SIG-M5 (cell line): ENCODE results near the gene GRIP1.

Source experiments
- DNase-seq: peaks from one replicate; lab custom pipeline; 2025; lab: John Stamatoyannopoulos, UW

The GRIP1 gene

DNA sequence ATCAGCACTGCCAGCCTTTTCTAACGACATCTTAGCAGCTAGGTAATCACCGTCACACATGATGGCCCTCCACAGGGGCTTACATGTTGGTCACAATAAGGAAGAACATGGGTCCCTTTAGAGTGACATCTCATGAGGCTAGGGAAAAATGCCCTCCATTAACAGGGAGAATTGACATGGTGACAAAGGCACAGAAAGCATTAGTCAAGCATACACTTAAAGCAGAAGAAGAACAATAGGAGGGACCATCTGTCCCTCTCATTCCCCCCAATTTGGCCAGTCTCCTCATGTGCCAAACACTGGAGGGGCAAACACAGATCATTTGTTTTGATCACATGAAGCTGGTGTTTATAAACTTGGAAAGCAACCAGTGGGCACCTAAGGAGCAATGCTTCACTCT is 78.0 kb downstream of the GRIP1 start:
- DNase-seq: no peak

DNA sequence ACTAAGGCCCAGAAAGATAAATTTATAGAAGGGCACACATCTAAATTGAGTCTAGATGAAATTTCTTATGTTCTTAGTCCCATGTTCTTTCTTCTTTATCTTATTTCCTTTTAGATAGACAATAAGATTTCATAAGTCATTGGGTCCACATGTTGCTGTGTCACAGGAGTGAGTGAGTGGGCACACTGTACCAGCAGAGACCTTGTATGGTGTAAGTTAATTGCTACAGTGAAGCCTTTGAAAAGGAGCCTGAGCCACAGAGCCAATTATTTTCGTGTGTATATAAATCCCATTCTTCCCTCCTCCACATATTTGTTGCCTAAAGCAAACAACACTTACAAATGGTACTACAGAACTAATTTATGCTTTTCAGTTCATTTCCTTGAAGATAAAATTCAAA is 79.1 kb downstream of the GRIP1 start:
- no peak for DNase-seq

DNA sequence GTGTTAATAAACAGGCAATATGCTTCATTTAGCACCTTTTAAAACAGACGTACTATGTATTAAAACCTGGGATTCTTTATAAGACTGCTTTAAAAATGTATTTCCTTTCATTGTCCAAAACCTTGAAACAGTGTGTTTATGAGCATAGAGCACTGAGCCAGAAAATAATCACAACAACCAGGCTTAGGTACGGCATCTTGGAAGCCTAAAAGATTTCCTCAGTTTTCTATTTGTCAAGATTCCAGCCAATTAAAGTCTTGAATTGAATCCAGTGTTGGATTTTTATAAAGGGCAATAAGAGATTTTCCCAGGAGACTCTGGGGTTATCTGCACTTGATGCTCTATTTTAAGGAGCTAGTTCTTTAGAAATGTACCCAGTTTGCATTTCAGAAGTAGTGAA is 80.3 kb downstream of the GRIP1 start:
- DNase-seq: no peak

DNA sequence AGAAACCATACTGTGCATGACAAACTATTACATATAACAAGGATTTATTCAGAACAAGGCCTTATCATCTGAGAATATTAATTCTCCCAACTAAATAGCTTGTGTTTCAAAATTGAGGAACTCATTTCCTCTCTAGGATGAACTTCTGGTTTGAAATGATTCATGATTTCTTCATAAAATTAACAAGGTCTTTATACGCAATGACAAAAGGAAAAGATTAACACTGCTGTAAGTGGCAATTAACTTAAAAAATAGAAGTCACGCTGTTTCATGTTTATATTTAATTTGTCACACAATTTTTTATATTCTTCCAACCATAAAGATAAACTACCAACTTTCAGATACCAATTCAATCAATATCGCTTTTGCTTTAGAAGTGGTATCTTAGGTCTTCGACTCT is 80.8 kb downstream of the GRIP1 start:
- DNase-seq: no peak

DNA sequence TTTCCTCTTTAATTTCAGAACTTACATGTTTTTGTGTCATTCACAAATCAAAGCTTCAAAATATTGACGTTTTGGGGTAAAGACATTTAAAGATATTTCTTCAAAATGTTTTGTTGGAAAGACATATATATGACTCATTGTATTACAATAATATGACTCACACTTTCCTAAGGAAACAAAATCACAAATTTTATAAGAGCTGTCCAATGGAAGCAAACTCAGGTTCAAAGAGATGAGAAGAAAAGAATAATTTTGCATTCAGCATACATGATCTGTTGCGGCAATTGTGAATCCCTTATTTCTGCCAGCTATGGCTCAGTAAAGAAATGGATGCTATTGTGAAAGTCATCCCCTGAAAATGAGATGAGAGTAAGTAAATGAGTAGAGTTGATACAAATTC is 82.7 kb downstream of the GRIP1 start:
- no peak for DNase-seq

DNA sequence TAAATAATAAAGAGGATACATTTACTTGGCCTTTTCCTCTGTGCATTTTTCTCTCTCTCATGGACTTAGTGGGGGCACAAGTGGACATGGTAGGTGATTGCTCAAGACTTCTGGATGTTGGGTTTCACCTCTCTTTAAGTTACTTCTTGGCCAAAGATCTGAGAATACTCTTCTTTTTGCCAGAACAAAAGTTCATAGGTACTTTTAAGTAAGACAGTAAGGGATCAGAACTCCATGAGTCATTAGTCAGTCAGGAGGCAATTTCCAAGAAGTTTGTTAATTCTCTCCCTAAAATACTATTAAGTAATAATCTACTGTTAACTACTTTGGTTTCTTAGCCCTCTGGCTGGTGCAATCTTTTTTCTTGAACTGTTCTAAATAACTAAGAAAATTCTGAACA is 84.2 kb downstream of the GRIP1 start:
- DNase-seq: no peak

DNA sequence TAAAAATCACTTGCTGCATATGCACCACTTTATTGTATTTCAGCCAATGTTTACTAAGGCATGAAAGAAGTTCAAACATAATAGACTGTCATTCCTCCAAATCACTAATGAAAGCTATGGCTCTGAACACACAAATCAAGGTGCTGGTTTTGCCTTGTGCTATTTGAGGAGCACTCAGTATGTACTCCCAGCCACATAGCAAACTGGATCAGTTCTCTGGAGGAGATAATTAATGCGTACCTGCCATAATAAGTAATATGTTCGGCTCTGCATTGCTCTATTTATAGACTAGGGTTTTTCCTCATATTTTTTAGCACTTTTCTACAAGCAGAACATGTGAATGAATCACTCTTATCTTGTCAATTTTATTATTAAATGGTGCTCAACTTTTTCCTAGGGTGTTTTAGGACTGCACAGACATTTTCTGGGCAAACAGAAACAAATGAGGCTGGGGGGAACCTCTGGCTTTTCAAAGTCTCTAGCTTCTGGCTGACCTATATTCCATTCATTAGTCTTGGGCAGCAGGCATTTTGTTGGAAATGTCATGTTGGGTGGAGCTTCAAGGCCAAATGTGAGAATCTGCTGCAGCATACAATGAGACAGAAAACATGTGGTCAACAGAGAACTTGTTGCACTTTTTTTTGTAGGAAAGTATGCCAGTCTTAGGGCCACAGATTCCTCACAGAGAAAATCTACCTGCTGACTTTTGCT is 88.4 kb downstream of the GRIP1 start:
- no peak for DNase-seq

DNA sequence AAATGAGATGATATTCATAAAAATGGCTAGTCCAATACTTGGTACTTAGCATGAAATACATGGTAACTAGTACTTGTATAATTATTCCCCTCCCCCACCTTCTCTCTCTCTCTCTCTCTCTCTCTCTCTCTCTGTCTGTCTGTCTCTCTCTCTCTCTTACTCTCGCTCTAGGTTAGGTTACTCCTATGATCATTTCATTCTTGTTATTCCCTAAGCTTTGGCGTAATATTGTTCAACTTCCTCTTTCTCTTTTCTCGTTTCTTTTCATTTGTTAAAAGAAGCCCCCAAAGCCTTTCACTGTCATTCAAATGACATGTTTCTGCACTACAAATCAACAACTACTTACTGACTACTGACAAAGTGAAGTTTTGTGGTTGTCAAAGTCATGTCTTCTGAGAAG is 89.8 kb downstream of the GRIP1 start:
- no peak for DNase-seq

DNA sequence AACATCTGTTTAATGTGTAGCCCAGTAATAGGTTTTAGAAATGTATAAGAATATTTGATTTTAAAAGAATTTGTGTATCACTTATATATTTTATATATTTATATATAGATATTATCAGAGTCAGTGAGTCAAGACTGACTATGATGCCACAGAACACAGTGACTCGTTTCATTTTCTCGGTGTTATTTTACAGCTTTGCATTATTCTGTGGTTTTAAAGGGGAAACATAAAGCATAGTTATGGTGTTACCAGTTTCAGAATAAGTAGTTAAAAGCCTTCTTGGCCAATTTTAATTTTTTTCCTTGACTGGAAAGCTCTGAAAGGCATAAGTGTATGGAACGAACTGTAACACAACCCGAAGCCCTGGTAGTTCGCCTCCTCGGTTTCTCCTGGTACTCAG is 91.0 kb downstream of the GRIP1 start:
- no peak for DNase-seq

DNA sequence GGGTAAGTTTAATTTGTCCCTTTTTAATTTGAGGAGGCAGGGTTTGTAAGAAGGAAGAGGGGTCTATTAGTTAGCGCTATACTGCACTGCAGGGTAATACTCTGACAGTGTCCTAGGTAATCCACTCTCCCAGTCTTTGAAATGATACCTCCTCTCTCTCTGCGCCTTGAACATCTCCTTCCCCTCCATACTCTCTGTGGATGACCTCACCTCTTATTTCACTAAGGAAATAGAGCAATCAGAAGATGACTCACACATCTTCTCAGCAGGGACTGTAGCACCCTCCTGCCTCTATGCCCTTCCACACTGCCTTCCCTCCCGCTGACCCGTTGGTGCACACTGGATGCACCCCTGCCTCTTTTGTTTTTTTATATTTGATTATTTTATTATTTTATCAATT is 94.2 kb downstream of the GRIP1 start:
- no peak for DNase-seq

DNA sequence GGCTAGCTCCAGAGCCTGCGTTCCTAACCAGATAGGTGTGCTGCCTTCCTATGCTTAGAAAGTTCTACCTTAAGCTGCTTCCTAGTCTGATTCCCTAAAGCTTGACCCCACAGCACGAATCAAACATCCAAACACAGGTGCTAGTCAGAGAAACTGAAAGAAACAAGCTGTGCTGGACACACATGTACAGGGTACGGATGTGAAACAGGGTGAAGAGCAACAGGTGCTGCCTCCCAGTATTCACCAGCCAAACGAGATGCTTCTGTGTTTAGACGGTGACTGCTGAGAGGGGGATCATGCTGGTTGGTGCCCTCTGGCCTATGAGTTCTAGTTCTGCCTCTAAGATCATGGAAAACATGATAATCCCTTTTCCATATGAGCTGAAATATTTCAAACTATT is 105.3 kb downstream of the GRIP1 start:
- no peak for DNase-seq

DNA sequence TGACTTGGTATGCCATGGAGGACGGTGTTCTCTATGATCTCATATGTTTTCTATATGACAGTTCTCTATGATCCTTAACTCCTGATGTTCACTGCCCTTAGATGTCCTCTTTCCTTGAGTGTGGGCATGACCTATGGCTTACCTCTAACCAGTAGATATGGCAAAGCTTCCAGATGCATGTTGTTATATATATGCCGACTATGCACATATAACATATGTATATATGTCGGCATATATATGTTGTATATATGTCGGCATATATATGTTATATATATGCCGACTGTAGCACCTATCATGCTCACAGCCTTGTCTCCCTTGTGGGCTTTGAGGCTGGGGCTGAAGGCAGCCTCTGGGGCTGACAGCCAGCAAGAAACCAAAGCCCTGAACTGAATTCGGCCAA is 106.0 kb downstream of the GRIP1 start:
- DNase-seq: no peak

DNA sequence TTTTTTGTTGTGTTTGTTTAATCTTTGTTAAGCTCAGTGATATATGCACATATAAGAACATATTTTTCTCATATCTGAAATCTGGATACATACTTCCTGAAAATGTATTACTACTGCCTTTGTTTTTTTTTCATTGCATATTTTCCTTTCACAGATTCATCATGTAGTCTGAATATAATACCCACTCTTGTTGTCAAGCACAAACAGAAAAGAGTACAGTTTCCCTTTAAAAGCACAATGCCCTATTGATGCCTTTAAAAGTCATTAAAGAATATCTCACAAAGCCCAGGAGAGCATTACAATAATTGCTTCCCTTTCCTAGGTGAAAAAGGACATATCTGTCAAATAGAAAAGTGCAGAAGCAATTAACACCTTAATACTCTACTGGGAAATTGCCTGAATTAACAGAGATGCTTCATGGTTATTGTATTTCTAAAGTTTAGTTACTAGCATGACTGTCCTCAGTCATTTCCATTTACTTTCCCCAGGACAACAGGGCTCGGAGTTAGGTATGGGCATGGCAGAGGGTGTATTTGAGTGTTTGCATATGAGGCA is 107.4 kb downstream of the GRIP1 start:
- no peak for DNase-seq

DNA sequence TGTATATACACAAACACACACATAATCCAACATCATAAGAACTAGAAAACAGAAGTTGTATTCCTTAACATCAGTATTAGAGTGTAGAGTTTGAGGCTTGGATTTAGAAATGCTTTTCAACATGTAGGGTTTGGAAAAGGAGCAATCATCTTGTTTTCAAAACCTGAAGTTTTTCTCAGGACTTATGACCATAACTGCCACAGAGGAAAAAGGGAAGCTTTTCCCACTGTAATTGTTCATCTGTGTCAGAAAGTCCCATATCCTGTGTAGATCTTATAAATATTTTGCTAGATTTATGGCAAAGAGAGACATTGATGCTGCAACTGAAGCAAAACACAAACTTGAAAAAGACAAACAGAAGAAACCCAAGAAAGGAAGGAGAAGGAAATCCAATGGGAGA is 115.7 kb downstream of the GRIP1 start:
- DNase-seq: no peak

DNA sequence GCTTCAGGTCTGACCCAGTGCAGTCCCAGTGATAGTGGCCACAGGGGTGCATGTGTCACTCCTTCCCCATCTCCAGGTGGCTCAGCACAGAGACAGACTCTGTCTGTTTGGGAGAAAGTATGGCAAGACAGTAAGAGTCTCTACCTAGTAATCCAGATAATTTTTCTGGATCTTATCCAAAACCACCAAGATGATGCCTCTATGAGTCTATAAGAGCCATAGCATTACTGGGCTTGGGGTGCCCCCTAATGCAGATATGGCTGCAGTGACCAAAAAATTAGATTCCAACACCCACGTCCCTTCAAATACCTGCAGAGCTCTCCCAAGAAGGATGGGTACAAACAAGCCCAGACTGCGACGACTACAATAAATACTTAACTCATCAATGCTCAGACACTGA is 123.8 kb downstream of the GRIP1 start:
- DNase-seq: no peak

DNA sequence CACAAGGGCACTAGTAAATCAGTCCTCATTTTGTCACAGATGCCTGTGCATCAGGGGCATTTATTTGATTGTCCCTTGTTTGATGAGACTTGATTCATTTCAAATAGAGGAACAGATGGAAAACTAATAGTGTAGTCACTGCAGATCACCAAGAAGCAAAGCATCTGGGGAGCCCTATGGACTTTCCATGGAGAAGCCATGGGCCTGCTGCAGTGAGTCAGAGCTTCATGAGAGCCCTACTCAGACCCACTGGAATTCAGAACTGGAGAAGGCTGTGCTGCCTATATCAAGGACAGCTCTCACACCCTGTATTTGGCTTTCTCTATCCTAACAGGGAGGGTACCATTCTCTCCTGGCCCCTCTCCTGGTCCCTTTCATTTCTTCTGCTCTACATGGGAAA is 126.2 kb downstream of the GRIP1 start:
- DNase-seq: no peak

DNA sequence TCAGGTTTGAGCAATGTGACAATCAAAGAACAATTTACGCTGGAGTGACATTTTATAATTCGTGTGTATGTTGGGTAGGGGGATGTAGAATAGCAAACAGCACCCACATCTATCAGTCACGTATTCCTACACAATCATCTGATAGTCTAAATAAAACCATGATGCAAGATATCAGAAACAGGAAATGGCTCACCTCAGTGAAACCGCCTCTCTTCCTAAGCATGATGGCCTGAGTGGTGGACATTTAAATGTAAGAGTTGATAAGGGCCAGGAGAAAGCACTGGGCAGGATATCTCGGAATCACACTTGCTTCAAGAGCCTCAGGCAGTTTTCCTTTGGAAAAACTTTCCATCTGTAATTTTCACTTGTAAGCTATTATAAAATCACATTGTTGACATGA is 128.2 kb downstream of the GRIP1 start:
- DNase-seq: no peak

DNA sequence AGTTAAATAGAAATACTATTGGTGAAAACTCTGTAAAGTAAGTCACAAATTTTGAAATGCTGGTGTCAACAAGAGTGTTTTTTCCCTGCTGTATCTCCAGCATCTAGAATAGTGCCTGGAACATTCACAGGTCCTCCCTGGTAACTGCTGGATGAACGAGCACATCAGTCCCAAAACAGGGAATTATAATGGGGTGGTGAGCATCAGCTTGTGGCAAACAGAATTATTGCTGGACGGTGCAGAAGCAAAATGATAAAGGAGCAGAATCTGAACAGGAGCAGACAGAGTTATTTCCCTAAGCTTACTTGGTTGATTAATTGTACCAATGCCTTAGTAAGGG is 129.9 kb downstream of the GRIP1 start:
- no peak for DNase-seq

DNA sequence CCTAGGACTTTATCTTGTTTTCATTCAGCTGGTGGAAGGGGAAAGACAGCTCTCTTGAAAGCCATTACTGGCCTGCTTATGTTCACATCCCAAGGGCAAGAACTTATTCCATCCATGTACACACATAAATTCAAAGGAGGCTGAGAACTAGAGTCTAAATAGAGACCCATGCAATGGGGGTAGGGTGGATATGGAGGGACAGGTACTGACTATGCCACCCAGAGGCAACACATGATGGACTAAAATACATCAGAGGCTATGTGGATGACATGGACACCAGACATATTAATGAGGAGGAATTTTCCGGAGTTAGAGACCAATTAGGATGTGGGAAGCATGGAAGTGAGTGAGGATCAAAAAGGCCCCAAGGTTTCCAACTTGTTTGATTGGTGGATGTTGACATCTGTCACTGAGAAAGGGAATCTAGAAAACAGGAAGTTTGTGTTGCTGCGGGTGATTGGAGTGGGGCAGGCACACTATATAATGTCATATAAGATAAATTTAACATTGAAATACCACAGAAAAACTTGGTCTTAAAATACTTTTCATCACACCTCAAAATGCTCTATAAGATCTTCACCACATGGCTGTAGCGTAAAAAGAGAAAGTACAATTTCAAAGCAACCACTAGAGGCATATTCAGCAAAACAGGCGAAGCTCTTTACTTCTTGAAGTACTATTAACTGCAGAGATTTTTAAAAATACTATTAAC is 130.4 kb downstream of the GRIP1 start:
- DNase-seq: no peak

DNA sequence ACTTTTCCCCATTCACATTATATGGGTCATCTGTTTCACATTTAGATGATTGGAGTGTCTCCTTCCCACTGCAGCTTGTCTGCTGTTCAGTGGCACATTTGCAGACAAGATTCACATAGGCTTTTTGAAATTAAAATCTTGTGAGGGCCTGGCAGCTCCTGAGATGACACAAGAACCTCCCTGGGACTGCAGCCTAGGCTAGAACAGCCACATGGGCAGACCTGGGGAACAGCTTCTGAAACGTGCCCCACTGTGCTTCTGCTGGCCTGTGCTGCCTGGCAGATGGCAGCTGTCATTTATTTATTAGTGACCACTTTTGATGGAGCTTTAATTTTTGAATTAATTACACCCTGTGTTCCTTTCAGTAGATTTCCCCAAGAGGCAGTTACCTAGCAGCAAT is 137.4 kb downstream of the GRIP1 start:
- DNase-seq: no peak

DNA sequence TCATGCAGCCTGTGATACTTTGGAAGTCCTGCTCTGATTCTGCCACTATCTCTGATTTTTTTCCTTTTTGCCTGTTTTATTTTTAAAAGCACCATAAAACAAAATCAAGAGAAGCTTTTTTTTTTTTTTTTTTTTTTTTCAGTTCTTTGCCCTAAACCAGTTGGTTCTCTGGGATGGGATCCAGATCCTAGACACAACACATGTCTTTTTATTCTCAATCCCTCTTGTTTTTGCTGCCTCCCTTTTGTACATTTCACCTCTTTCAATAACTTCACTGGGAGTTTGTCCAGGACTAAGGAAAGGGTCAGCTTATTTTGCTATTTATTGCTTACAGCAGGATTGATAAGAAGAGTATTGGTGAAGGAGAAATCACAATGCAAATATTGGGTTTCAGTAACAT is 139.4 kb downstream of the GRIP1 start:
- no peak for DNase-seq

DNA sequence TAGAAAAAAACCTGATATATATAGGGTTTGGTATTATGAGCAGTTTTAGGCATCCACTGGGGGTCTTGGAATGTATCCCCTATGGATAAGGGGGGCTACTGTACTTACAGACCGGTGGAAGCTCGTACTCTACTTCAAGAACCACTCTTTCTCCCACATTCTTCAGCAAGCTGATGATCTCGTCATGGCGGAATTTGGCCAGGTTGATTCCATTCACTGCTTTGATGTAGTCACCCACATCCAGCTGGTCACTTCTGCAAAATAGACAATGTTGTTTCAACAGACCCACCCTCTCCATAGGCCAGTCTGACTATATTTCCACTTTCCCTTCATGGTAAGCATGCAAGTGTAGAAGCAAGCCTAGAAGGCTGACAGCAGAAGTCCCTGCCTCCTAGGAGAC is 139.9 kb downstream of the GRIP1 start:
- no peak for DNase-seq

DNA sequence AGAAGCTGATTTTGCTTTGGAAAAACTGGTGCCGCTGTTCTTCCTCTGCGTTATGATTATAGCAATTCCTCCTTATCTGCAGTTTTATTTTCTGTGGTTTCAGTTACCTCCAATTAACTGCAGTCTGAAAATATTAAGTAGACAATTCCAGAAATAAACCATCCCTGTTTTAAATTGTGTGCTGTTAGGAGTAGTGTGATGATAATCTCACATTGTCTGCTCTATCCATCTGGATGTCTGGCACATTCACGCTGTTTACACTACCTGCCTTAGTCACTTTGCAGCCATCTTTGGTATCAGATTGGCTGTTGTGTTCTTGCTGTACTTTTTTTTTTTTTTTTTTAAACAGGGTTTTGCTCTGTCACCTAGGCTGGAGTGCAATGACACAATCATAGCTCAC is 141.0 kb downstream of the GRIP1 start:
- DNase-seq: no peak

DNA sequence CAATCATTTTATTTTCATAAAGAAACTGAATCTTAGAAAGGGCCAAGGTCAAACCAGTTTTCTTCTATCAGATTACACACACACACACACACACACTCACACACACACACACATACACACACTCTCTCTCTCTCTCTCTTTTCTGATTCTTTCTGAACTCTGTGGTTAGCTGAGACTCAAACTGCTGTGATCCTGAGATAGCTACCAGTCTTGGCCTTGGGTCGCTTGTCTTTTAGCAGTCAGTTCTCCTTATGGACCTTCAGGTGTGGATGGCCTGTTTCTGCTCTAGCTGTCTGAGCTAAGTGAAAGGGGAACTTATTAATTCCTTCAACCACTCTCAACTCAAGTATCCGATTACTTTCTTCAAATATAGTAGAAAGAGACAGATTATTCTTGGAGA is 145.1 kb downstream of the GRIP1 start:
- no peak for DNase-seq
